HepG2 (cell line): ENCODE measurements around the gene CALML6. TPM values are rescaled to one million over a fixed set of nuclear protein-coding genes. Genes with fewer than 3 reads are reported as not detected.

Experiments used
- ATAD3A ChIP-seq: sonication (generic); formaldehyde crosslinking; IDR thresholded peaks from 2 replicates; pipeline ENCODE4 v1.4.0; 2020; ENCODE audit warnings: missing genetic modification reagents
- HDAC1 ChIP-seq: sonication (generic); formaldehyde crosslinking; IDR thresholded peaks from 2 replicates; pipeline ENCODE4 v1.5.1; 2020; ENCODE audit warnings: mild to moderate bottlenecking, missing genetic modification reagents
- HMG20A ChIP-seq: IDR thresholded peaks from 2 replicates; pipeline ENCODE4 v1.6.1; 2016; ENCODE audit warnings: borderline replicate concordance
- IKZF5 ChIP-seq: IDR thresholded peaks from 2 replicates; pipeline ENCODE4 v1.6.1; 2018; ENCODE audit warnings: missing genetic modification reagents, mild to moderate bottlenecking, missing compliant biosample characterization
- NCOA1 ChIP-seq: sonication (generic); formaldehyde crosslinking; IDR thresholded peaks from 2 replicates; pipeline ENCODE4 v1.9.0; 2021; ENCODE audit warnings: missing genetic modification reagents
- PCBP1 ChIP-seq: fragments of 200-400 bp; formaldehyde crosslinking; IDR thresholded peaks from 2 replicates; pipeline ENCODE4 v1.6.1; 2017; ENCODE audit warnings: mild to moderate bottlenecking, low read depth, low read length, borderline replicate concordance
- PLSCR1 ChIP-seq: sonication (generic); formaldehyde crosslinking; IDR thresholded peaks from 2 replicates; pipeline ENCODE4 v1.5.0; 2020; ENCODE audit warnings: missing genetic modification reagents, mild to moderate bottlenecking, borderline replicate concordance
- RARA ChIP-seq: IDR thresholded peaks from 2 replicates; pipeline ENCODE4 v1.6.1; 2016; ENCODE audit warnings: missing genetic modification reagents, missing compliant biosample characterization
- SIN3B ChIP-seq: fragments of 150-350 bp; IDR thresholded peaks from 2 replicates; pipeline ENCODE4 v1.6.1; 2014; ENCODE audit warnings: low read length
- TFAP4 ChIP-seq: sonication (generic); IDR thresholded peaks from 2 replicates; pipeline ENCODE4 v1.6.1; 2016; ENCODE audit warnings: low read depth, borderline replicate concordance
- TRAFD1 ChIP-seq: sonication (generic); formaldehyde crosslinking; IDR thresholded peaks from 2 replicates; pipeline ENCODE4 v1.5.1; 2020; ENCODE audit warnings: missing genetic modification reagents, mild to moderate bottlenecking, borderline replicate concordance
- ZFP37 ChIP-seq: sonication (generic); formaldehyde crosslinking; IDR thresholded peaks from 2 replicates; pipeline ENCODE4 v1.4.0; 2020; ENCODE audit warnings: missing genetic modification reagents, borderline replicate concordance
- ZMYM2 ChIP-seq: sonication (generic); formaldehyde crosslinking; IDR thresholded peaks from 2 replicates; pipeline ENCODE4 v1.8.0; 2022; ENCODE audit warnings: mild to moderate bottlenecking, missing genetic modification reagents
- ZNF180 ChIP-seq: sonication (generic); formaldehyde crosslinking; IDR thresholded peaks from 2 replicates; pipeline ENCODE4 v1.4.0; 2020; ENCODE audit warnings: low read depth, missing genetic modification reagents, borderline replicate concordance
- ZNF30 ChIP-seq: sonication (generic); formaldehyde crosslinking; IDR thresholded peaks from 2 replicates; pipeline ENCODE4 v1.5.0; 2020; ENCODE audit warnings: mild to moderate bottlenecking, missing genetic modification reagents
- ZNF329 ChIP-seq: sonication (generic); formaldehyde crosslinking; IDR thresholded peaks from 2 replicates; pipeline ENCODE4 v1.9.0; 2021; ENCODE audit warnings: low read depth, mild to moderate bottlenecking, missing genetic modification reagents
- ZNF646 ChIP-seq: sonication (generic); formaldehyde crosslinking; IDR thresholded peaks from 2 replicates; pipeline ENCODE4 v1.9.0; 2021; ENCODE audit warnings: mild to moderate bottlenecking, missing genetic modification reagents
- ZNF674 ChIP-seq: sonication (generic); formaldehyde crosslinking; IDR thresholded peaks from 2 replicates; pipeline ENCODE4 v1.5.0; 2020; ENCODE audit warnings: low read depth, mild to moderate bottlenecking, missing genetic modification reagents
- ZSCAN29 ChIP-seq: sonication (generic); formaldehyde crosslinking; conservative IDR thresholded peaks from 2 replicates; pipeline ENCODE4 v1.4.0; 2020; ENCODE audit warnings: mild to moderate bottlenecking, missing genetic modification reagents
- polyA plus RNA-seq, 8 experiments: library from polyadenylated mRNA; depleted of rRNA in 3 of 8; stranded (reverse) in 7 of 8; unstranded in 1 of 8; fragments of >200 nt; fragmentation: Illumina TruSeq in 4 of 8; extraction: Trizol in 4 of 8; gene quantifications; 2 replicates each; pipeline versions ENCODE4 v1.2.1 to v1.2.3, GENCODE V29; 2011 to 2016; ENCODE audit warnings: low read depth in 4 of 8, missing spikeins in 1 of 8, mixed read lengths in 1 of 8; ENCODE audit not compliant: insufficient read depth in 1 of 8
- total RNA-seq, 5 experiments: library from RNA; depleted of rRNA; stranded (reverse); fragments of >200 nt; fragmentation: Illumina TruSeq; extraction: Trizol; gene quantifications; 2 replicates each; pipeline ENCODE4 v1.2.3, GENCODE V29; 2016; ENCODE audit warnings: low read depth in 1 of 5

CALML6 gene
- total and polyA plus RNA-seq, 2 of the 13 experiments (the other 11 are each of a cell fraction or from before 2014, with no cell fraction given) = 0.11 to 0.12 TPM

GRCh38 chr1:1959840-1960479, 44.9 kb downstream of the CALML6 start (continued):
- TF ChIP-seq ZNF674 (no peak), TFAP4 (peak; percentile 74; the same call in 1 of the 2 replicates), ATAD3A (CRISPR knock-in tag) (no peak), PCBP1 (peak; percentile 27; the same call in 1 of the 2 replicates), ZNF180 (CRISPR knock-in tag) (0 out of 2 replicates have a peak, but pooled peaks have one; percentile 34), ZFP37 (CRISPR knock-in tag) (no peak), HMG20A (CRISPR knock-in tag) (peak; percentile 65; the same call in 1 of the 2 replicates), ZNF329 (no peak), ZSCAN29 (CRISPR knock-in tag) (peak; percentile 74; the same call in 1 of the 2 replicates), NCOA1 (CRISPR knock-in tag) (no peak), SIN3B (no peak), ZNF30 (CRISPR knock-in tag) (no peak), PLSCR1 (CRISPR knock-in tag) (no peak), HDAC1 (peak; percentile 86), TRAFD1 (no peak; the same call in 1 of the 2 replicates), ZMYM2 (CRISPR knock-in tag) (peak; percentile 80), RARA (CRISPR knock-in tag) (peak; percentile 95), IKZF5 (CRISPR knock-in tag) (peak; percentile 51), ZNF646 (CRISPR knock-in tag) (no peak)
